CD4-positive, alpha-beta T cell treated with Interleukin-6 at 100 ng/mL for 8 hours (primary cell): Measurements from ENCODE around the gene KRT15.

Experiments
- DNase-seq: peaks from one replicate; pipeline ENCODE4 v3.0.0-alpha.2; 2020; ENCODE audit warnings: mixed read lengths, low spot score

The KRT15 gene

GRCh38 chr17:41480136-41480535 is 38.6 kb downstream of the KRT15 start:
- no peak for DNase-seq

GRCh38 chr17:41478237-41478636 is 40.5 kb downstream of the KRT15 start:
- no peak for DNase-seq

- DNase-seq = no peak
Measured at GRCh38 chr17:41476866-41477815, 41.5 kb downstream of the KRT15 start.

GRCh38 chr17:41475421-41475820 is 43.3 kb downstream of the KRT15 start:
- DNase-seq = no peak

- no peak for DNase-seq
Measured at GRCh38 chr17:41474863-41475262, 43.8 kb downstream of the KRT15 start.

GRCh38 chr17:41468346-41468745 is 50.3 kb downstream of the KRT15 start:
- no peak for DNase-seq

- no peak for DNase-seq
Measured at GRCh38 chr17:41467561-41467960, 51.1 kb downstream of the KRT15 start.

GRCh38 chr17:41466988-41467387 is 51.7 kb downstream of the KRT15 start, which contains the start of gene KRT32:
TSS of gene KRT32 (minus strand) at chr17:41467386. CDS start at chr17:41467325, 61 bp downstream.
- DNase-seq = no peak

GRCh38 chr17:41464682-41465081 is 54.0 kb downstream of the KRT15 start:
- no peak for DNase-seq

- no peak for DNase-seq
Measured at GRCh38 chr17:41464173-41464572, 54.5 kb downstream of the KRT15 start.

GRCh38 chr17:41463746-41464145 is 54.9 kb downstream of the KRT15 start:
- DNase-seq = no peak
